Measurements from ENCODE around the gene HCAR1.

The HCAR1 gene

DNA sequence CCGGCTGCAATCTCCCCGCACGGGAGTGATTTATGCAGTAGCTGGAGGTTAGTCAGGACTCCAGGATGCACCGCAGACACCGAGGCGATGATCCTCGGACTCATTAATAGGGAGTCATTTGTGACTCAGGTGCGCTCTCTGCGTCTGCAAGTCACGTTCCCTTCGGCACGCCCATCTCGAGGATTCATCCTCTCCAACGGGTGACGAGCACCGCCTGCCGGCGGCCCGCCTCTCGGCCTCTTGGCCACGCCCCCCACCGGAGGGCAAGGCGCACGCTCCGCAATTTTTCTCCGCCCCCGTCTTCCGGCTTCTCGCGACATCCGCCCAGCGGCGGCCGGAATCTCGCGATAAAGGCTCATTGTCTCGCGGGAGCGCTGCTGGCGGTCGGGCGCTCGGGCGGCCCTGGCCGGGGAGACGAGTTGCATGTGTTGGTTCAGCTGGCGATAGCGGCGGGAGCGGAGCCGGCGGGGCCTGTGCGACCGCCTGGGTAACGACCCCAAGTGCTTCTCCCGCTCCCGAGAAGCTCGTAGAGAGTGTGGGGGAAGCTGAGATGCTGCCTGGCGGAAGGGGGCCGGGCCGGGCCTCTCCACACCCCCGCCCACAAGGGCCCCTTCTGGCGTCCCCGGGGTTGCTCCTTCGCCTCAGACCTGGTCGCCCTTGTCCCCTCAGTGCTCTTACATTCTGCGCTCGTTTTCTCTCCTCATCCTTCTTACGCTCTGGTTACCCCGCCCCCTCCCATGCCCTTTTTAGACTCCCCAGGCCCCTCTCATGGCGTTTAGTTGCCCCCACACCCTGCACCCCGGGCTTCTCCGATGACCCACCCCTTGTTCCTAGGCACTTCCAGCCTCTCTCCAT is 22.0 kb upstream of the HCAR1 start, which contains the start of gene DENR (continued):
- TF ChIP-seq, protein P1, sequence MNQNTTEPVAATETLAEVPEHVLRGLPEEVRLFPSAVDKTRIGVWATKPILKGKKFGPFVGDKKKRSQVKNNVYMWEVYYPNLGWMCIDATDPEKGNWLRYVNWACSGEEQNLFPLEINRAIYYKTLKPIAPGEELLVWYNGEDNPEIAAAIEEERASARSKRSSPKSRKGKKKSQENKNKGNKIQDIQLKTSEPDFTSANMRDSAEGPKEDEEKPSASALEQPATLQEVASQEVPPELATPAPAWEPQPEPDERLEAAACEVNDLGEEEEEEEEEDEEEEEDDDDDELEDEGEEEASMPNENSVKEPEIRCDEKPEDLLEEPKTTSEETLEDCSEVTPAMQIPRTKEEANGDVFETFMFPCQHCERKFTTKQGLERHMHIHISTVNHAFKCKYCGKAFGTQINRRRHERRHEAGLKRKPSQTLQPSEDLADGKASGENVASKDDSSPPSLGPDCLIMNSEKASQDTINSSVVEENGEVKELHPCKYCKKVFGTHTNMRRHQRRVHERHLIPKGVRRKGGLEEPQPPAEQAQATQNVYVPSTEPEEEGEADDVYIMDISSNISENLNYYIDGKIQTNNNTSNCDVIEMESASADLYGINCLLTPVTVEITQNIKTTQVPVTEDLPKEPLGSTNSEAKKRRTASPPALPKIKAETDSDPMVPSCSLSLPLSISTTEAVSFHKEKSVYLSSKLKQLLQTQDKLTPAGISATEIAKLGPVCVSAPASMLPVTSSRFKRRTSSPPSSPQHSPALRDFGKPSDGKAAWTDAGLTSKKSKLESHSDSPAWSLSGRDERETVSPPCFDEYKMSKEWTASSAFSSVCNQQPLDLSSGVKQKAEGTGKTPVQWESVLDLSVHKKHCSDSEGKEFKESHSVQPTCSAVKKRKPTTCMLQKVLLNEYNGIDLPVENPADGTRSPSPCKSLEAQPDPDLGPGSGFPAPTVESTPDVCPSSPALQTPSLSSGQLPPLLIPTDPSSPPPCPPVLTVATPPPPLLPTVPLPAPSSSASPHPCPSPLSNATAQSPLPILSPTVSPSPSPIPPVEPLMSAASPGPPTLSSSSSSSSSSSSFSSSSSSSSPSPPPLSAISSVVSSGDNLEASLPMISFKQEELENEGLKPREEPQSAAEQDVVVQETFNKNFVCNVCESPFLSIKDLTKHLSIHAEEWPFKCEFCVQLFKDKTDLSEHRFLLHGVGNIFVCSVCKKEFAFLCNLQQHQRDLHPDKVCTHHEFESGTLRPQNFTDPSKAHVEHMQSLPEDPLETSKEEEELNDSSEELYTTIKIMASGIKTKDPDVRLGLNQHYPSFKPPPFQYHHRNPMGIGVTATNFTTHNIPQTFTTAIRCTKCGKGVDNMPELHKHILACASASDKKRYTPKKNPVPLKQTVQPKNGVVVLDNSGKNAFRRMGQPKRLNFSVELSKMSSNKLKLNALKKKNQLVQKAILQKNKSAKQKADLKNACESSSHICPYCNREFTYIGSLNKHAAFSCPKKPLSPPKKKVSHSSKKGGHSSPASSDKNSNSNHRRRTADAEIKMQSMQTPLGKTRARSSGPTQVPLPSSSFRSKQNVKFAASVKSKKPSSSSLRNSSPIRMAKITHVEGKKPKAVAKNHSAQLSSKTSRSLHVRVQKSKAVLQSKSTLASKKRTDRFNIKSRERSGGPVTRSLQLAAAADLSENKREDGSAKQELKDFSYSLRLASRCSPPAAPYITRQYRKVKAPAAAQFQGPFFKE (tag by site-specific recombination; IDR thresholded peaks at IDR 0.05; ENCODE audit: borderline replicate concordance) = no peak
- TF ChIP-seq GLIS2 (tag by site-specific recombination; IDR thresholded peaks at IDR 0.05) (peak; percentile 96), ZNF2 (tag by site-specific recombination; IDR thresholded peaks at IDR 0.05) (peak; percentile 43), ZNF132 (tag by site-specific recombination; IDR thresholded peaks at IDR 0.05; ENCODE audit: borderline replicate concordance) (no peak), ZNF138 (tag by site-specific recombination; IDR thresholded peaks at IDR 0.05; ENCODE audit: borderline replicate concordance) (no peak), SP2 (tag by site-specific recombination; IDR thresholded peaks at IDR 0.05) (peak; percentile 93), ZEB2 (tag by site-specific recombination; IDR thresholded peaks at IDR 0.05) (peak; percentile 98), ZNF311 (tag by site-specific recombination; IDR thresholded peaks at IDR 0.05; ENCODE audit: borderline replicate concordance) (no peak), ZNF416 (tag by site-specific recombination; IDR thresholded peaks at IDR 0.05) (no peak), ZNF530 (tag by site-specific recombination; IDR thresholded peaks at IDR 0.05; ENCODE audit: low read depth) (no peak), ZNF292 (tag by site-specific recombination; IDR thresholded peaks at IDR 0.05; ENCODE audit: borderline replicate concordance, low read depth) (no peak), ZNF23 (tag by site-specific recombination; IDR thresholded peaks at IDR 0.05; ENCODE audit: borderline replicate concordance) (no peak), GLI2 (tag by site-specific recombination; IDR thresholded peaks at IDR 0.05; ENCODE audit: borderline replicate concordance, low read depth) (no peak), ZNF169 (tag by site-specific recombination; IDR thresholded peaks at IDR 0.05) (no peak), ZNF843 (tag by site-specific recombination; IDR thresholded peaks at IDR 0.05) (peak; percentile 62; the same call in 1 of the 2 replicates), KLF9 (tag by site-specific recombination; IDR thresholded peaks at IDR 0.05; ENCODE audit: low read depth) (peak; percentile 100), HOXC10 (CRISPR knock-in tag; IDR thresholded peaks at IDR 0.05) (no peak), ZNF202 (tag by site-specific recombination; IDR thresholded peaks at IDR 0.05; ENCODE audit: borderline replicate concordance) (no peak), ZNF274 (IDR thresholded peaks at IDR 0.05; ENCODE audit: low read length) (no peak), ZNF274 (tag by site-specific recombination; IDR thresholded peaks at IDR 0.05; ENCODE audit: borderline replicate concordance) (no peak)
- TF ChIP-seq, protein P2, sequence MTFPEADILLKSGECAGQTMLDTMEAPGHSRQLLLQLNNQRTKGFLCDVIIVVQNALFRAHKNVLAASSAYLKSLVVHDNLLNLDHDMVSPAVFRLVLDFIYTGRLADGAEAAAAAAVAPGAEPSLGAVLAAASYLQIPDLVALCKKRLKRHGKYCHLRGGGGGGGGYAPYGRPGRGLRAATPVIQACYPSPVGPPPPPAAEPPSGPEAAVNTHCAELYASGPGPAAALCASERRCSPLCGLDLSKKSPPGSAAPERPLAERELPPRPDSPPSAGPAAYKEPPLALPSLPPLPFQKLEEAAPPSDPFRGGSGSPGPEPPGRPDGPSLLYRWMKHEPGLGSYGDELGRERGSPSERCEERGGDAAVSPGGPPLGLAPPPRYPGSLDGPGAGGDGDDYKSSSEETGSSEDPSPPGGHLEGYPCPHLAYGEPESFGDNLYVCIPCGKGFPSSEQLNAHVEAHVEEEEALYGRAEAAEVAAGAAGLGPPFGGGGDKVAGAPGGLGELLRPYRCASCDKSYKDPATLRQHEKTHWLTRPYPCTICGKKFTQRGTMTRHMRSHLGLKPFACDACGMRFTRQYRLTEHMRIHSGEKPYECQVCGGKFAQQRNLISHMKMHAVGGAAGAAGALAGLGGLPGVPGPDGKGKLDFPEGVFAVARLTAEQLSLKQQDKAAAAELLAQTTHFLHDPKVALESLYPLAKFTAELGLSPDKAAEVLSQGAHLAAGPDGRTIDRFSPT (tag by site-specific recombination; IDR thresholded peaks at IDR 0.05) = no peak
- TF ChIP-seq, protein P3, sequence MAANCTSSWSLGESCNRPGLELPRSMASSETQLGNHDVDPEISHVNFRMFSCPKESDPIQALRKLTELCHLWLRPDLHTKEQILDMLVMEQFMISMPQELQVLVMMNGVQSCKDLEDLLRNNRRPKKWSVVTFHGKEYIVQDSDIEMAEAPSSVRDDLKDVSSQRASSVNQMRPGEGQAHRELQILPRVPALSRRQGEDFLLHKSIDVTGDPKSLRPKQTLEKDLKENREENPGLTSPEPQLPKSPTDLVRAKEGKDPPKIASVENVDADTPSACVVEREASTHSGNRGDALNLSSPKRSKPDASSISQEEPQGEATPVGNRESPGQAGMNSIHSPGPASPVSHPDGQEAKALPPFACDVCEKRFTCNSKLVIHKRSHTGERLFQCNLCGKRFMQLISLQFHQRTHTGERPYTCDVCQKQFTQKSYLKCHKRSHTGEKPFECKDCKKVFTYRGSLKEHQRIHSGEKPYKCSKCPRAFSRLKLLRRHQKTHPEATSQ (tag by site-specific recombination; IDR thresholded peaks at IDR 0.05) = no peak
- TF ChIP-seq, protein P4, sequence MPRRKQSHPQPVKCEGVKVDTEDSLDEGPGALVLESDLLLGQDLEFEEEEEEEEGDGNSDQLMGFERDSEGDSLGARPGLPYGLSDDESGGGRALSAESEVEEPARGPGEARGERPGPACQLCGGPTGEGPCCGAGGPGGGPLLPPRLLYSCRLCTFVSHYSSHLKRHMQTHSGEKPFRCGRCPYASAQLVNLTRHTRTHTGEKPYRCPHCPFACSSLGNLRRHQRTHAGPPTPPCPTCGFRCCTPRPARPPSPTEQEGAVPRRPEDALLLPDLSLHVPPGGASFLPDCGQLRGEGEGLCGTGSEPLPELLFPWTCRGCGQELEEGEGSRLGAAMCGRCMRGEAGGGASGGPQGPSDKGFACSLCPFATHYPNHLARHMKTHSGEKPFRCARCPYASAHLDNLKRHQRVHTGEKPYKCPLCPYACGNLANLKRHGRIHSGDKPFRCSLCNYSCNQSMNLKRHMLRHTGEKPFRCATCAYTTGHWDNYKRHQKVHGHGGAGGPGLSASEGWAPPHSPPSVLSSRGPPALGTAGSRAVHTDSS (tag by site-specific recombination; IDR thresholded peaks at IDR 0.05) = no peak
- TF ChIP-seq, protein P5, sequence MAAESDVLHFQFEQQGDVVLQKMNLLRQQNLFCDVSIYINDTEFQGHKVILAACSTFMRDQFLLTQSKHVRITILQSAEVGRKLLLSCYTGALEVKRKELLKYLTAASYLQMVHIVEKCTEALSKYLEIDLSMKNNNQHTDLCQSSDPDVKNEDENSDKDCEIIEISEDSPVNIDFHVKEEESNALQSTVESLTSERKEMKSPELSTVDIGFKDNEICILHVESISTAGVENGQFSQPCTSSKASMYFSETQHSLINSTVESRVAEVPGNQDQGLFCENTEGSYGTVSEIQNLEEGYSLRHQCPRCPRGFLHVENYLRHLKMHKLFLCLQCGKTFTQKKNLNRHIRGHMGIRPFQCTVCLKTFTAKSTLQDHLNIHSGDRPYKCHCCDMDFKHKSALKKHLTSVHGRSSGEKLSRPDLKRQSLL (tag by site-specific recombination; IDR thresholded peaks at IDR 0.05) = no peak
- TF ChIP-seq, protein P6, sequence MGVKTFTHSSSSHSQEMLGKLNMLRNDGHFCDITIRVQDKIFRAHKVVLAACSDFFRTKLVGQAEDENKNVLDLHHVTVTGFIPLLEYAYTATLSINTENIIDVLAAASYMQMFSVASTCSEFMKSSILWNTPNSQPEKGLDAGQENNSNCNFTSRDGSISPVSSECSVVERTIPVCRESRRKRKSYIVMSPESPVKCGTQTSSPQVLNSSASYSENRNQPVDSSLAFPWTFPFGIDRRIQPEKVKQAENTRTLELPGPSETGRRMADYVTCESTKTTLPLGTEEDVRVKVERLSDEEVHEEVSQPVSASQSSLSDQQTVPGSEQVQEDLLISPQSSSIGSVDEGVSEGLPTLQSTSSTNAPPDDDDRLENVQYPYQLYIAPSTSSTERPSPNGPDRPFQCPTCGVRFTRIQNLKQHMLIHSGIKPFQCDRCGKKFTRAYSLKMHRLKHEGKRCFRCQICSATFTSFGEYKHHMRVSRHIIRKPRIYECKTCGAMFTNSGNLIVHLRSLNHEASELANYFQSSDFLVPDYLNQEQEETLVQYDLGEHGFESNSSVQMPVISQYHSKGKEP (tag by site-specific recombination; IDR thresholded peaks at IDR 0.05) = peak; percentile 46

All from HEK293 (cell line).